Measurements from ENCODE around the gene CFAP410. TPM values are rescaled to one million over a fixed set of nuclear protein-coding genes. Genes with fewer than 3 reads are reported as not detected.
"Not testable (repeated sequence)": the region's sequence is repeated elsewhere in the genome, so short reads cannot be mapped to it uniquely, and the experiment has no call there.

The CFAP410 gene
- total RNA-seq, 1 donor from 2014 or later: 27.6 TPM

DNA sequence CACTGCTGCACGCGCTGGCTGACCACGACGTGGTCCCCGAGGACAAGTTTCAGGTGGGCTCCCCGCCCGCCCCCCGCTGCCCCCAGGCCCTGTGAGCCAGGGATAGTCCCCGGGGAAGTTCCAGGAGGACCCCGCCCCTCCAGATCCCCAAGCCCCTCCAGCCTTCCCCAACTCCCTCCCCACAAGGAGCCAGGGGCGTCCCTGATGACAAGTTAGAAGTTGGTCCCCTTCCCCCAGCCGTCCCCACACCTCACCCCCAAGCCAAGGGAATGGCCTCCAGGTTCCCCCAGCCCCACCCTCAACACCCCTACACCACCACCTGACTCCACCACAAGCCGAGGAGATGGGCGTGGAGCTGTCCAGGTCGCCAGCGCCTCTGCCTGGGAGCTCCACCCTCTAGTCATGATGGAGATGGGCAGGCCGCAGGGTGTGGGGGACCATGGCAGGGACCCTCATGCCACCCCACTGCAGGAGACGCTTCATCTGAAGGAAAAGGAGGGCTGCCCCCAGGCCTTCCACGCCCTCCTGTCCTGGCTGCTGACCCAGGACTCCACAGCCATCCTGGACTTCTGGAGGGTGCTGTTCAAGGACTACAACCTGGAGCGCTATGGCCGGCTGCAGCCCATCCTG lies 53.0 kb downstream of the CFAP410 start:
- DNase-seq (ENCODE audit: low spot score in 2 of 2, unreplicated experiment in 2 of 2): no peak
- Mint-ChIP-seq H3K27ac (no peak overlapping the region), H3K4me1 (peaks cover 15% of the 10 kb centered on the region), H3K4me3 (no peak overlapping the region), H3K36me3 (no peaks in the 10 kb centered on the region), H3K9me3 (no peaks in the 10 kb centered on the region), H3K27me3 (ENCODE audit: low read depth) (peaks cover 16% of the 10 kb centered on the region)
- TF ChIP-seq, protein P1, sequence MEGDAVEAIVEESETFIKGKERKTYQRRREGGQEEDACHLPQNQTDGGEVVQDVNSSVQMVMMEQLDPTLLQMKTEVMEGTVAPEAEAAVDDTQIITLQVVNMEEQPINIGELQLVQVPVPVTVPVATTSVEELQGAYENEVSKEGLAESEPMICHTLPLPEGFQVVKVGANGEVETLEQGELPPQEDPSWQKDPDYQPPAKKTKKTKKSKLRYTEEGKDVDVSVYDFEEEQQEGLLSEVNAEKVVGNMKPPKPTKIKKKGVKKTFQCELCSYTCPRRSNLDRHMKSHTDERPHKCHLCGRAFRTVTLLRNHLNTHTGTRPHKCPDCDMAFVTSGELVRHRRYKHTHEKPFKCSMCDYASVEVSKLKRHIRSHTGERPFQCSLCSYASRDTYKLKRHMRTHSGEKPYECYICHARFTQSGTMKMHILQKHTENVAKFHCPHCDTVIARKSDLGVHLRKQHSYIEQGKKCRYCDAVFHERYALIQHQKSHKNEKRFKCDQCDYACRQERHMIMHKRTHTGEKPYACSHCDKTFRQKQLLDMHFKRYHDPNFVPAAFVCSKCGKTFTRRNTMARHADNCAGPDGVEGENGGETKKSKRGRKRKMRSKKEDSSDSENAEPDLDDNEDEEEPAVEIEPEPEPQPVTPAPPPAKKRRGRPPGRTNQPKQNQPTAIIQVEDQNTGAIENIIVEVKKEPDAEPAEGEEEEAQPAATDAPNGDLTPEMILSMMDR (IDR thresholded peaks at IDR 0.05; ENCODE audit: unreplicated experiment): no peak

DNA sequence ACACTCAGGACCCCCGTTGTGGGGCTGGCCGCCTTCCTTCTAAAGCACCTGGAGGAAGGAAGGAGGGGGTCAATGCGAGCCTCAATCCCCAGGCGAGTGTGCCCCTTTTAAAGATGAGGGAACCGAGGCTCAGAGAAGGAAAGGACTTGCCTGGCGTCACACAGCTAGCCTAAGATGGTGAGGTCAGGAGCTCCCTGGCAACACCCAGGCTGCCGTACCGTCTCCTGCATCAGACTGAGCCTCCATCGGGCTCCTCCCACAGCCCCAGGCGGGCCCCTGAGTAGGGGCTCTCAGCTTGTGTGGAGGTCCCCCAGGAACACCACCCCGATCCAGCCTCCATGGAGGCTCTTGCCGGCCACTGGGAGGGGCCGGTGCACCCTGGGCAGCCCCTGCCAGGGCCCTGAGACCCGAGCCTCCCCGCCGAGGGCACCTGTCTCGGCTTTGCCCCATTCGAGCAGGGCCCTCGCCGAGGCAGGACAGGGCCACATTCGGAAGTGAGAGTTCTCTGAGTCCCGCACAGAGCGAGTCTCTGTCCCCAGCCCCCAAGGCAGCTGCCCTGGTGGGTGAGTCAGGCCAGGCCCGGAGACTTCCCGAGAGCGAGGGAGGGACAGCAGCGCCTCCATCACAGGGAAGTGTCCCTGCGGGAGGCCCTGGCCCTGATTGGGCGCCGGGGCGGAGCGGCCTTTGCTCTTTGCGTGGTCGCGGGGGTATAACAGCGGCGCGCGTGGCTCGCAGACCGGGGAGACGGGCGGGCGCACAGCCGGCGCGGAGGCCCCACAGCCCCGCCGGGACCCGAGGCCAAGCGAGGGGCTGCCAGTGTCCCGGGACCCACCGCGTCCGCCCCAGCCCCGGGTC lies 53.8 kb downstream of the CFAP410 start, which contains the start of gene AIRE:
Gene AIRE (plus strand): TSS at position 739 of the 855 bp plus-strand sequence. CDS start 131 bp downstream, outside the sequence.
- H3K4me1 Mint-ChIP-seq: peaks cover 15% of the 10 kb centered on the region

DNA sequence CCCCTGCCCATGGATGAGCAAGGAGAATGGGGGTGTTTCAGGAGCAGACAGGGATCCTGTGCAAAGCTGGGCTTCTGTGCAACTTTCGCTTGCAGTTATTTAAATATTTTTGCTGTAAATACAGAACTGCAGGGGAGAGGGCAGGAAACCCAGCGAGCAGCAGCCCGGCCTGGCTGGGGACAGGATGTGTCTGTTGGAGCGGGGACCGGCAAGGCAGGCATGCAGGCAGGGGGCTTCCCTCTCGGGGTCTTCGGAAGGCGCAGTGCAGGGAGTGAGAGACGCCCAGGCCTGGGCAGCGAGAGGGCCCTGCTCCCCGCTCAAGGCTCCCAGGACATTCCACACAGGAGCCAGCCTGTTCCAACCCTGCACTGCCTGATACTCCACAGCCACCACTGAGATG lies 55.2 kb downstream of the CFAP410 start:
- TF ChIP-seq, protein P1 (IDR thresholded peaks at IDR 0.05; ENCODE audit: unreplicated experiment): no peak
- Mint-ChIP-seq H3K4me3 (no peak overlapping the region), H3K9me3 (no peaks in the 10 kb centered on the region), H3K27ac (no peak overlapping the region), H3K27me3 (ENCODE audit: low read depth) (peaks cover 16% of the 10 kb centered on the region), H3K36me3 (no peaks in the 10 kb centered on the region), H3K4me1 (peaks cover 15% of the 10 kb centered on the region)
- no peak for DNase-seq (ENCODE audit: low spot score in 2 of 2, unreplicated experiment in 2 of 2)

More for the DNA sequence above, 53.8 kb downstream of the CFAP410 start, which contains the start of gene AIRE:
- Mint-ChIP-seq H3K4me3 (no peak within 1 kb of the TSS), H3K9me3 (no peaks in the 10 kb centered on the region), H3K36me3 (no peaks in the 10 kb centered on the region), H3K27ac (no peak within 1 kb of the TSS), H3K27me3 (ENCODE audit: low read depth) (peaks cover 16% of the 10 kb centered on the region)
- no peak for DNase-seq (ENCODE audit: low spot score in 2 of 2, unreplicated experiment in 2 of 2)
- TF ChIP-seq, protein P1 (IDR thresholded peaks at IDR 0.05; ENCODE audit: unreplicated experiment): no peak

DNA sequence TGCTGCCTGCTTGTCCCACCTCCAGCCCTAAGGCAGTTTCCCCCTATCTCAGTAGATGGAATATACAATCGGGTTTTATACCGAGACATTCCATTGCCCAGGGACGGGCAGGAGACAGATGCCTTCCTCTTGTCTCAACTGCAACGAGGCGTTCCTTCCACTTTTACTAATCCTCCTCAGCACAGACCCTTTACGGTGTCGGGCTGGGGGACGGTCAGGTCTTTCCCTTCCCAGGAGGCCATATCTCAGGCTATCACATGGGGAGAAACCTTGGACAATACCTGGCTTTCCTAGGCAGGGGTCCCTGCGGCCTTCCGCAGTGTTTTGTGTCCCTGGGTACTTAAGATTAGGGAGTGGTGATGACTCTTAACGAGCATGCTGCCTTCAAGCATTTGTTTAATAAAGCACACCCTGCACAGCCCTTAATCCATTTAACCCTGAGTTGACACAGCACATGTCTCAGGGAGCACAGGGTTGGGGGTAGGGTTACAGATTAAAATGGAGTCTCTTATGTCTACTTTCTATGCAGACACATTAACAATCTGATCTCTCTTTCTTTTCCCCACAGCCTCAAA lies 55.9 kb downstream of the CFAP410 start:
- H3K4me3 Mint-ChIP-seq; H3K27ac Mint-ChIP-seq; H3K36me3 Mint-ChIP-seq; H3K9me3 Mint-ChIP-seq; DNase-seq (ENCODE audit: low spot score in 2 of 2, unreplicated experiment in 2 of 2): not testable (repeated sequence)
- Mint-ChIP-seq H3K27me3 (ENCODE audit: low read depth) (peaks cover 16% of the 10 kb centered on the region), H3K4me1 (peaks cover 15% of the 10 kb centered on the region)

DNA sequence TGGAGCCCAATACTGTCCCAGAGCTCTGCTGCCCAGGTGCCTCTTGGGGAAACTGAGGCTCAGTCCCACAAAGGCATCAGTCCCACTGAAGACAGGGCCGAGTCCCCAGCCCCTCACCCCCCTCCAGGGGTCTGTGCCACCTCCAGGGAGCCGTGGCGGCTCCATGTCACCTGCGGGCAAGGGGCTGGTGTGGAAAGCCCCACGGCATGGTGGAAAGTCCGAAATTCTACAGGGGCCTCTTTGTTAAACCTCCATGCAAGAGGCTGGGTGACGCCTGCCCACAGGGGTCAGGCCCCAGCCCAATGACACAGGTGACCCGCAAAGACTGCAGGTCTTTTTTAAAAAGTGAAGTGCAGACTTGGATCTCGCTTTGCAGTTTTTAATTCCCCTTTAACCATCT lies 56.8 kb downstream of the CFAP410 start:
- Mint-ChIP-seq H3K4me3 (no peak overlapping the region), H3K9me3 (no peaks in the 10 kb centered on the region), H3K27me3 (ENCODE audit: low read depth) (peaks cover 12% of the 10 kb centered on the region), H3K36me3 (no peaks in the 10 kb centered on the region), H3K4me1 (peaks cover 15% of the 10 kb centered on the region), H3K27ac (no peak overlapping the region)
- TF ChIP-seq, protein P1 (IDR thresholded peaks at IDR 0.05; ENCODE audit: unreplicated experiment): no peak
- DNase-seq (ENCODE audit: low spot score in 2 of 2, unreplicated experiment in 2 of 2): no peak

DNA sequence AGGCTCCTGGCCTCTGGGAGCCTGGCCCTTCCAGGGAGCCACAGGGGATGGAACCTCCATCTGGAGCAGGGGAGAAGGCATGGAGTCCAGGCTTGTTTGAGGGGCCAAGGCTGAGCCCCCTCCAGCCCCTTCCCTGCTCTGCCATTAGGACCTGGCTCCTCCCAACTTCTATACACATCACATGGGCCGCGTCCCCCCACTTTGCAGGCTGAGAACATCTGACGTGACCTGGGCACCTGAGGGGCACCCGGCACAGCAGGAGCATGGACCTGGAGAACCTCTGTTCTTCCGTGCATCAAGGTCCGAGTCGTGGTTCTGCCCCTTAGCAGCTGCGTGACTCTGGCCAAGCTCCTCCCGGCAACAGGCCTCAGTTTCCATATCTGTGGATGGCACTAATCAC lies 57.4 kb downstream of the CFAP410 start:
- no peaks in the 10 kb centered on the region for H3K9me3 Mint-ChIP-seq
- H3K36me3 Mint-ChIP-seq: no peaks in the 10 kb centered on the region
- DNase-seq (ENCODE audit: low spot score in 2 of 2, unreplicated experiment in 2 of 2): no peak
- TF ChIP-seq, protein P1 (IDR thresholded peaks at IDR 0.05; ENCODE audit: unreplicated experiment): no peak
- H3K27me3 Mint-ChIP-seq (ENCODE audit: low read depth): peaks cover 11% of the 10 kb centered on the region
- no peak overlapping the region for H3K27ac Mint-ChIP-seq
- H3K4me1 Mint-ChIP-seq: peaks cover 15% of the 10 kb centered on the region
- H3K4me3 Mint-ChIP-seq: no peak overlapping the region

Data from mesothelial cell of epicardium (in vitro differentiated cells).